ENCODE results near the gene PARD6B.
"Not testable (repeated sequence)": the region's sequence is repeated elsewhere in the genome, so short reads cannot be mapped to it uniquely, and the experiment has no call there.

Gene PARD6B

GRCh38 chr20:50778994-50779393, 47.6 kb downstream of the PARD6B start:
- not testable (repeated sequence) for DNase-seq

GRCh38 chr20:50783390-50783789, 52.0 kb downstream of the PARD6B start:
- DNase-seq, result no peak

DNA sequence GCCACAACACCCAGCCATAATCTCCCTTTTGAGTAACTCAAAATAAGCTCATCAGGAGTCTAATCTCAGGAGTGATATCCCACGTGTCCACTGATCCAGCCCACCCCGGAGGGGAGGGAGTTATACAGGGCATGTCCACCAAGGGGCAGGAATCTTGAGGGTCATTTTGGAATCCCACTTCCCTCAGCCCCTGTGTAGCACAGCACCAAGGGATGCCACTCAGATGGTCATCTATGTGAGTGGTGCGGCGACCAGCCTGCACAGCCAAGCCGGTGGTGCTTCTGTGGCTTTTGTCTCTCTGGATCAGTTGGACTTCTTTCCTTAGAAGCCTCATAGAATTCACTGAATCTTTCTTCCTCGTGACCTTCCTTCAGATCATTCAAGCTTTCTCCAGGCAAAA, 52.5 kb downstream of the PARD6B start:
- DNase-seq, result no peak

DNA sequence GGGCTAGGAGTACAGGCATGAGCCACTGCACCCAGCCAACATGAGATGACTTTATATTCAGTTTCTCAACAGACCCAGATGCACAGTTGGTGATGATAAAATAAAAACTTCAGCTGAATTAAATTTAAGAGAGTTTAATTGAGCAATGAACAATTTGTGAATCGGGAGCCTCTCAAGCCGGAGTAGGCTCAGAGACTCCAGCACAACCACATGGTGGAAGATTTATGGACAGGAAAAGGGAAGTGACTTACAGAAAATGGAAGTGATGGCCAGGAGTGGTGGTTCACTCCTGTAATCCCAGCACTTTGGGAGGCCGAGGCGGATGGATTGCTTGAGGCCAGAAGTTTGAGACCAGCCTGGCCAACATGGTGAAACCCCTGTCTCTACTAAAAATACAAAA, 53.1 kb downstream of the PARD6B start:
- no peak for DNase-seq

GRCh38 chr20:50786703-50787102, 55.3 kb downstream of the PARD6B start:
- no peak for DNase-seq

DNA sequence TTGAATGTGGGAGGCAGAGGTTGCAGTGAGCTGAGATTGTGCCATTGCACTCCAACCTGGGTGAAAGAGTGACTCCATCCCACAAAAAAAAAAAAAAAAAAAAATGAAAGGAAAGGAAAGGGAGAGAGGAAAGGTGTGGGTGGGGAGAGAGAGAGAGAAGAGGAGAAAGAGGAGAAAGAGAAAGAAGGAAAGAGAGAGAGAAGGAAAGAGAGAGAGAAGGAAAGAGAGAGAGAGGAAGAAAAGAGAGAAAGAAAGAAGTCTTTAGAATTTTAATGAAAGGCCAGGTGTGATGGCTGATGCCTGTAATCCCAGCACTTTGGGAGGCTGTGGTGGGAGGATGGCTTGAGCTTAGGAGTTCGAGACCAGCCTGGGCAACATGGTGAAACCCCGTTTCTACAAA, 55.8 kb downstream of the PARD6B start:
- no peak for DNase-seq

- no peak for DNase-seq
Measured at GRCh38 chr20:50788045-50788991, 56.9 kb downstream of the PARD6B start.

DNA sequence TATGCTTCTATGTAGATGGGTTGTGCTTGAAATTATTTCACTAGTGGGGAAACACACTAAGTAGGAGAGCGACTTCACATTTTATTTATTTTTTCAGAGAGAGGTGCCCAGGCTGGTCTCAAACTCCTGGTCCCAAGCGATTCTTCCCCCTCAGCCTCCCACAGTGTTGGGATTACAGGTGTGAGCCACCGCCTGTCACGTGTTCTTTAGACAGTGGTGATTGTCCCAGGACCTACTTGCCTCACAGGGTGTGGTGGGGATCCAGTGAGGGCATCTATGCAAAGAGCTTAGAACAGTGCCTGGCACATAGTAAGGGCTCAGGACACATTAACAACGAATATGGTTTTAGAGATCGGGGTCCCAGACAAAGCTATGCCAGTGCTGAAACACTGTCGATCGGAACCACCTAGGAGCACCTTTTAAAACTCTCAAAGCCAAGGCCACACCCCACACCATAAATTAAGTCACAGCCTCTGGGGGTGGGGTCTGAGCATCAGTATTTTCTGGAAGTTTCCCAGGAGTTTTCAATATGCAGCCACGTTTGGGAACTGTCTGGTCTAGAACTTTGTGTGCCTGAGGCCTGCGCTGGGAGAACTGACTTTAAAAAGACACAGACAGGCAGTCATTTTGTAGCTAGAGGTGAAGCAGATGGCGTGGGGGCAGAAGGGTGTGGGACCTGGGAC, 58.7 kb downstream of the PARD6B start:
- DNase-seq, result no peak

DNA sequence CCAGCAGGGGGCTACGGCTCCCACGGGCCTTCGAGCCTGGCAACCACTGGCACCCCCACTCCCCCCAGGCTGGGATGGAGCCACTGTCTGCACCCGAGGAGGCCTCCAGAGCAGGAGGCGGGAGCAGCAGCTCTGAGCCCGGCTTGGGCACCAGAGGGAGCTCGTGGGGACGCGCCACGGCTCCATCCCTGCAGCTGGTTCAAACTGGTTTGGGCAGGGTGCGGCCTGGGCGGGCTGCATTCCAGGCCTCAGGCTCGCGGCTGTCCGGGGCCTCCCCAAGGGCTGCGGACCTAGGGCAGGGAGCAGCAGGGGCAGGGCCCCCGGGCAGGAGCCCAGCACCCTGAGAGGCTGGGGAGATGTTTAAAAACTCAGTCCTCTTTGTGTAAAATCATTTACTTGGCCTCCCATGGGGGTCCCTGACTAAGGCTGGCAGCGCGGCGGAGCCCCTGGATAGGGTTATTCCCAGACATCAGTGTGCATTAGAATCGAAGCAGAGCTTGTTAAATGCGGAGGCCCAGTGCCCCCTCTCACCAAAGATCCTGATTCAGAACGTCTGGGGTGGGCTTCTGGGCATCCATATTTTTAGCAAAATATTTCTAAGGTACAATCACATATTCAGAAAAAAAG, 59.4 kb downstream of the PARD6B start:
- DNase-seq, result peak; percentile 77

DNA sequence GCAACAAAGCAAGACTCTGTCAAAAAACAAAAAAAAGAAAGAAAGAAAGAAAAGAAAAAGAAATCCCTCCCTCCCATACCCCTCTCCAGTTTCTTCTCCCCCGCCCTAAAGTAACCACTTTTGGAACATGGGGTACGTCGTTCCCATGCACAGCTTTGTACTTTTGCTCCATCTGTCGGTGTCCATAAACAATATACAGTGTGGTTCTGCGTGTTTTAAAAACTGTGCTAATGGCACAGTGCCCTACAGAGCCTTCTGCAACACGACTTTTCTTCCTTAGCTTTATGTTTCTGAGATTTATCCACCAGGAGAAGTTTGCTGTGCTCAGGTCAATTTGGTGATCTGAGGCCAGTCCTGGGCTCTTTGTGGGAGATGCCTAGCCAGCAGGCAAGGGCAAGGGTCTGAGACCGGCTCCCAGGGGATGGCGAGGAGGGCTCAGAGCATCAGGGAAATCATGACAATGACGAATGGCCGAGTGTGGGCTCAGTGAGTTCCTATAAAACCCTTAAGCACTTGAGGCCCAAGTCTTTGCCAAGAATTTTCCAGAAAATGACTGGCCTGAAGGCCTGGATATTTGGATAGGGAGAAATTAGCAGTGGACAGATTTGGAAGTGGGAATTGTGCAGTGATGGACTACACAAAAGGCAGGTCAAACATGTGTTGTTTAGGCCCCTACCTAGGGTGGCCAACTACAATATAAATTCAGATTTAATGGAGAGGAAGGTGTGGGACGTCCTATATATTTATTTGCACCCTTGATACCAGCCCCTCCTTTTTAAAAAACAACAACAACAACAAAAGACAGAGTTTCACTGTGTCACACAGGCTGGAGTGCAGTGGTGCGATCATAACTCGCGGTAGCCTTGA, 61.6 kb downstream of the PARD6B start:
- no peak for DNase-seq

DNA sequence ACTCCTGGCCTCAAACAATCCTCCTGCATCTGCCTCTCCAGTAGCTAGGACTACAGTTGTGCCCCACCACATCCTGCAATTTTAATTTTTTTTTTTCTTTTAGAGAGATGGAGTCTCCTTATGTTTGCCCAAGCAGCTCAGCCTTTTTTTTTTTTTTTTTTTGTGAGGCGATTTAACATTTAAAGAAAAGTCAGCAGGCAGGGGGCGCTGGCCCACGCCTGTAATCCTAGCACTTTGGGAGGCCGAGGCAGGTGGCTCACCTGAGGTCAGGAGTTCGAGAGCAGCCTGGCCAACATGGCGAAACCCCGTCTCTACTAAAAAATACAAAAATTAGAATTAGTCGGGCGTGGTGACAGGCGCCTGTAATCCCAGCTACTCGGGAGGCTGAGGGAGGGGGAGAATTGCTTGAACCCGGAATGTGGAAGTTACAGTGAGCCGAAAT, 62.2 kb downstream of the PARD6B start:
- DNase-seq, result peak; percentile 45

- DNase-seq, result no peak
Measured at GRCh38 chr20:50794181-50794845, 62.9 kb downstream of the PARD6B start.

- peak; percentile 87 for DNase-seq
Measured at GRCh38 chr20:50794846-50795634, 63.7 kb downstream of the PARD6B start, which contains the start of gene BCAS4. BCAS4 (plus strand) TSS chr20:50795061; CDS start chr20:50795084, 23 bp downstream.

GRCh38 chr20:50797142-50797541, 65.8 kb downstream of the PARD6B start:
- no peak for DNase-seq

DNA sequence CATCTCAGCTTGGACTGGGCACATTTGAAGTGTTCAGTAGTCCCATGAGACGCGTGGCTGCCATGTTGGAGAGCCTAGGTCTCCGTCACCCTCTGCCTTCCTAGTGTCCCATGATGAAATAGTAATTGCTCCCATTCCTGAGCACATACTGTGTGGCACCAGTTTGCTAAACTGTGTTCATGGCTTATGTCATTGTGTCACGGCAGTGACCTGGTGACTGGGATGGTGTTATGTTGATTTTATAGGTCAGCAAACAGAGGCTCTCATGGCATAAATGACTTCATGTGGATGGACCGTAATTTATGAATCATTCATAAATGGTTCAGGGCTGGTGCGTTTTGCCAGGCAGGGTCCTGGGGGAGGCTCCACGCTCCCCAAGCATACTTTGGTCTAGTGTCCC, 67.3 kb downstream of the PARD6B start:
- DNase-seq, result no peak

DNA sequence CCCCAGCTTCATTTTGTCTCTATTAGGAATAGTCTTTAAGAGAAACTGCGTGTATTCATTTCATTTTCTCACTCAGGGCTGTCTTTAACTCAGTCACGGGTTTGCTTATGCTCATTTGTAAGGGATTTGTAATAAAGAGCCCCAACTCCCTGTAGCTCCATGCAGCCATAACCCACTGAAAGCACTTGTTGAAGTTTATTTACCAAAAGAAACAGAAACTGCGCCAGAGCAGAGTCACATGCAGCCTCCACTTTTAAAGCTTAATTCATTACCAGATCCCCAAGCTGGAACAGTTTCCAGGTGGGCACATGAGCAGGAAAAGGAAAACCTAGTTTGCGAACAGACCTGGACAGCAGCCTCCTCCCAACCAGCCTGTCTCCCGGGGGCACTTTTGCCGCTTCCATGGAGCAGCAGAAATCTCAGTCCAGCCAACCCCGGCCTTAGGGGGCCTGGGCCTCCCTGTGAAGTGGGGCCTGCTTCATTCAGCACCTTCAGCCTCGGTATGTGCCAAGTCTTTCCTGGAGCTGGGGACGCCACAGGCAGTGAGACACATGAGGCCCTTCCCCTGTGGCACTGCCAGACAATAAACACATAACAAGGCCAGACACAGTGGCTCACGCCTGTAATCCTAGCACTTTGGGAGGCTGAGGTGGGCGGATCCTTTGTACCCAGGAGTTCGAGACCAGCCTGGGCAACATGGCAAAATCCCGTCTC, 68.0 kb downstream of the PARD6B start:
- no peak for DNase-seq

DNA sequence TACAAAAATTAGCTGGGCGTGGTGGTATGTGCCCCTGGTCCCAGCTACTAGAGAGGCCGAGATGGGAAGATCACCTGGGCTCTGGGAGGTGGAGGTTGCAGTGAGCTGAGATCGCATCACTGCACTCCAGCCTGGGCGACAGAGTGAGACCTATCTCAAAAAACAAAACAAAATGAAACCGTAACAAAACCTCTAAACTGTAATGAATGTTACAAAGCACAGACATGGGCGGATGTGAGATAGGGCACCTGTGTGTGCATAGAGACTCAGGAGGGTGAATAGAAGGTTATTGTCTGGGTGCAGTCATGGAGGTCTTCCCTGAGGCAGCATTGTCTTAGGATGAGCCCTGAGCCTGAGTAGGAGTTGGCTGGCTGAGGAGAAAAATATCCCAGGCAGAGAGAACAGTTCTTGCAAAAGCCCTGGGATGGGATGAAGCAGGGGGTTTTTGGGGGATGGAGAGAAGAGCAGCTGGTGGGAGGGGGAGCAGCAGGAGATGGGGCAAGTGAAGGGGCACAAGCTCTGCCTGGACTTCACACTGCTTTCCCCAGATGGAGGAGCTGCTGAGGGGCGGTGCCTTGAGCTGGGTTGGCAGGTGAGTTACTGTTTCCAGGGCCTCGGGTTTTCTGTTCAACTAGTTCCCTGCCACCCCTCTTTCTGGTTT, 68.6 kb downstream of the PARD6B start:
- no peak for DNase-seq

GRCh38 chr20:50800986-50801746, 69.8 kb downstream of the PARD6B start:
- not testable (repeated sequence) for DNase-seq

DNA sequence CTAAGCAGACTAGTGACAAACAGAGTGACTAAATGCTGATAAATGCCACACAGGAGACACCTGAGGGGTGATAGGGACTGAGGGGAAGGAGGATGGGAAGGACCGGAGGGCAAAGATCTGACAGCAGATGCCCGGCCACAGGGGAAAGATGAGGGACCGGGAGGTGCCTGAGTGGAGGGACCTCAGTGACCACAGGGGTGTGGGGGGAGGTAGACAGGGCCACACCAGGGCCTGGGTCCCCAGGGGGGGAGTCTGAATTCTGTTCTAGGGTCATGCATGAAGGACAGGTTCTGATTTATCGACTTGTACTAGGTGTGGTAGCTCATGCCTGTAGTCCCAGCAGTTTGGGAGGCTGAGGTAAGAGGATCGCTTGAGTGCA, 70.4 kb downstream of the PARD6B start:
- no peak for DNase-seq
